ENCODE results near the gene SF3B3. TPM values are rescaled to one million over a fixed set of nuclear protein-coding genes. Genes with fewer than 3 reads are reported as not detected.

The SF3B3 gene
- total RNA-seq, result 444 and 463 TPM in 2 replicates

DNA sequence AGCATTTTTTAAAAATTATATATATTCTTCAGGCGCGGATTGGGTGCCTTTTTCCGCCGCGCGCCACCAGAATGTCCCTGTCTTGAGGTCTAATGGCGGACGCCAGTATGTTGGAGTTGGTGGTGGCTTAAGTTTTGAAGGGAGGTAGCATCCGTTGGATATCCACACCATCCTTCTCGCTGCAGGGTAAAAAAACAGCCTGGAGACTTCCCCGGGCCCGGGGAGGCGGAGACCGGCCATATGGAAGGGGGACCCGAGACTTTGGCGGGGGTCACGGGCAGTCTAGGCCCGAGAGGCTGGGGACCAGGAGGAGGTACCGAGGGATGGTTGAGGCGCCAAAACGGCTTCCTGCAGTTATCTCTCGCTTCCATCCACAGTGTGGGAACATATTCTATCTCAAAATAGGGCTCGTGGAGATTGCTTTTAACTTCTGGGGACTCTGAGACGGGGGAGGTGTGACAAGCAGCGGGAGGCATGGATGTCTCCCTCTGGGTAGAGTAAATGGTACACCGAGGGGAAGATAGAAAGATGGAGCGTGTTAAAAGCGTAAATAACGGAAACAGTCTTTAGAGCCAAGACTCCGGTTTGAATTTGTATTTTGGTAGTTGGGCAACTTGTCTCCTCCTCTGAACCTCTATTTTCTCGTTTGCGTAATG is at the start of gene SF3B3:
Gene SF3B3 (plus strand): TSS at position 74 of the 656 bp plus-strand sequence. CDS start 2,841 bp downstream, outside the sequence.
- Mint-ChIP-seq H3K4me1 (peaks cover 56% of the 10 kb centered on the region), H3K4me3 (peak within 1 kb of the TSS; percentile 99), H3K9me3 (no peaks in the 10 kb centered on the region), H3K27ac (peak within 1 kb of the TSS; percentile 99), H3K36me3 (ENCODE audit: low read depth) (peaks cover 42% of the 10 kb centered on the region), H3K27me3 (no peaks in the 10 kb centered on the region)
- peak; percentile 73 for DNase-seq
- CTCF ChIA-PET, result interaction anchor here (0.9 to 1.7 kb wide), 4 partner anchors 15 to 154 kb away, joined by 3 to 7 read pairs (median 4); no protein-coding TSS in a partner anchor
- POLR2A ChIA-PET, result interaction anchor here (0.6 to 3.5 kb wide), 14 partner anchors 23 to 272 kb away, joined by 3 to 28 read pairs (median 6); partner anchors contain the start of genes AARS1, DDX19A, DDX19B and EXOSC6
- peak; percentile 71 for ATAC-seq (ENCODE audit: low read depth)
- TF ChIP-seq, protein P1, sequence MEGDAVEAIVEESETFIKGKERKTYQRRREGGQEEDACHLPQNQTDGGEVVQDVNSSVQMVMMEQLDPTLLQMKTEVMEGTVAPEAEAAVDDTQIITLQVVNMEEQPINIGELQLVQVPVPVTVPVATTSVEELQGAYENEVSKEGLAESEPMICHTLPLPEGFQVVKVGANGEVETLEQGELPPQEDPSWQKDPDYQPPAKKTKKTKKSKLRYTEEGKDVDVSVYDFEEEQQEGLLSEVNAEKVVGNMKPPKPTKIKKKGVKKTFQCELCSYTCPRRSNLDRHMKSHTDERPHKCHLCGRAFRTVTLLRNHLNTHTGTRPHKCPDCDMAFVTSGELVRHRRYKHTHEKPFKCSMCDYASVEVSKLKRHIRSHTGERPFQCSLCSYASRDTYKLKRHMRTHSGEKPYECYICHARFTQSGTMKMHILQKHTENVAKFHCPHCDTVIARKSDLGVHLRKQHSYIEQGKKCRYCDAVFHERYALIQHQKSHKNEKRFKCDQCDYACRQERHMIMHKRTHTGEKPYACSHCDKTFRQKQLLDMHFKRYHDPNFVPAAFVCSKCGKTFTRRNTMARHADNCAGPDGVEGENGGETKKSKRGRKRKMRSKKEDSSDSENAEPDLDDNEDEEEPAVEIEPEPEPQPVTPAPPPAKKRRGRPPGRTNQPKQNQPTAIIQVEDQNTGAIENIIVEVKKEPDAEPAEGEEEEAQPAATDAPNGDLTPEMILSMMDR (IDR thresholded peaks at IDR 0.05), result no peak
- intact Hi-C loops (cut with micrococcal nuclease), result loop anchor here (1.0 to 10.0 kb wide), 10 partner anchors 70 to 1209 kb away; partner anchors contain the start of genes AARS1, CMTR2, DDX19A and EXOSC6

DNA sequence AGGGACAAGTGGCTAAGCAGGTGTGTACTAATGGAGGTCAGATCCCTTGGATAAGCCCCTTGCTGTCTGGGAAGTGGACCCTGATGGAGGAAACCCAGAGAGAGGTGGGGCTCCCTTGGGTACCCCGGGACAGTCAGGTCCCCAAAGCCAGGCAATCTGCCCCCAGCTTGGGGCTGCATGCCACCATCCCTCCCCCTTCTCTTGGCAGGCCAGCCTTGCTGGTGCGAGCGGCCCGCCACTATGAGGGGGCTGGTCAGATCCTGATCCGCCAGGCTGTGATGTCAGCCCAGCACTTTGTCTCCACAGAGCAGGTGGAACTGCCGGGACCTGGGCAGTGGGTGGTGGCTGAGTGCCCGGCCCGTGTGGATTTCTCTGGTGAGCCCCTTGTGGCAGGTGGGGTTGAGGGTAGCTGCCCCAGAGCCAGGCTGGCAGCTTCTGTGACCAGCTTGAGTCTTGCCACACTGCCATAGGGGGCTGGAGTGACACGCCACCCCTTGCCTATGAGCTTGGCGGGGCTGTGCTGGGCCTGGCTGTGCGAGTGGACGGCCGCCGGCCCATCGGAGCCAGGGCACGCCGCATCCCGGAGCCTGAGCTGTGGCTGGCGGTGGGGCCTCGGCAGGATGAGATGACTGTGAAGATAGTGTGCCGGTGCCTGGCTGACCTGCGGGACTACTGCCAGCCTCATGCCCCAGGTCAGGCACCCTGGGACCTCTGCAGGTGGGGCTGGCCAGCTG is 49.1 kb upstream of the SF3B3 start:
- peaks cover 5% of the 10 kb centered on the region for H3K4me1 Mint-ChIP-seq
- H3K36me3 Mint-ChIP-seq (ENCODE audit: low read depth), result peaks cover 21% of the 10 kb centered on the region
- ChIA-PET CTCF (interaction anchor here (0.7 to 1.3 kb wide), 3 partner anchors 80 to 105 kb away, joined by 3 to 6 read pairs (median 5); no protein-coding TSS in a partner anchor), POLR2A (interaction anchor here (2.2 kb wide), 1 partner anchor 94 kb away, joined by 8 read pairs; no protein-coding TSS in a partner anchor)
- no peak overlapping the region for H3K27ac Mint-ChIP-seq
- H3K9me3 Mint-ChIP-seq, result no peaks in the 10 kb centered on the region
- intact Hi-C loops (cut with micrococcal nuclease), result loop anchor here (5.0 kb wide), 1 partner anchor 92 kb away; no protein-coding TSS in a partner anchor
- H3K27me3 Mint-ChIP-seq, result no peaks in the 10 kb centered on the region
- TF ChIP-seq, protein P1 (IDR thresholded peaks at IDR 0.05), result no peak
- no peak for DNase-seq
- H3K4me3 Mint-ChIP-seq, result no peak overlapping the region
- no peak for ATAC-seq (ENCODE audit: low read depth)

DNA sequence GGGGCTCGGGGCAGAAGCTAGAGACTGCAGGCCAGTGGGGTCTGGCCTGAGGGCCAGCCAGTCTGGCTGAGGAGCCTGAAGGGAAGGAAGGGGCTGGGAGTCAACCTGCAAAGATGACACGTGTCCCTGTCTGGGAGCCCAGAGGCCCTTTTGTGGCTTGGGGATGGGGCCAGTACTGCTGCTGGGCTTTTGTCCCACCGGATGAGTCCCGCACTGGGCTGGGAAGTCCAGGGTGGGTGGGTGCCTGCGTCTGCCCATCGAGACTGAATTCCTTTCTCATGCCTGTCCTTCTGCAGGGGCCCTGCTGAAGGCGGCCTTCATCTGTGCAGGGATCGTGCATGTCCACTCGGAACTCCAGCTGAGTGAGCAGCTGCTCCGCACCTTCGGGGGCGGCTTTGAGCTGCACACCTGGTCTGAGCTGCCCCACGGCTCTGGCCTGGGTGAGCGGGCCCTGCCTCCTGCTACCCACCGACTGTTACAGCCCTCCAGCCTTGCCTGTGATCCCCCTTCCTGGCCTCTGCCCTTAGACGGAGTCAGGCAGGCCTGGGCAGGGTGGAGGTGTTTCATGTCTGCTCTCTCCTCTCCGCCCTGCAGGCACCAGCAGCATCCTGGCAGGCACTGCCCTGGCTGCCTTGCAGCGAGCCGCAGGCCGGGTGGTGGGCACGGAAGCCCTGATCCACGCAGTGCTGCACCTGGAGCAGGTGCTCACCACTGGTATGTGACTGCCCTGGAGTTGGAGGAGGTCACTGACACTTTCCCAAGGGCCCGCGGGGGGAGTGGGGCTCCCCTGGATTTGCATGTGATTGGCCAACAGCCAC is 48.4 kb upstream of the SF3B3 start:
- Mint-ChIP-seq H3K27ac (no peak overlapping the region), H3K27me3 (no peaks in the 10 kb centered on the region), H3K36me3 (ENCODE audit: low read depth) (peaks cover 28% of the 10 kb centered on the region), H3K4me3 (no peak overlapping the region), H3K4me1 (peaks cover 5% of the 10 kb centered on the region), H3K9me3 (no peaks in the 10 kb centered on the region)
- no peak for ATAC-seq (ENCODE audit: low read depth)
- ChIA-PET CTCF (interaction anchor here (0.7 to 0.9 kb wide), 2 partner anchors 81 to 105 kb away, joined by 3 to 5 read pairs; no protein-coding TSS in a partner anchor), POLR2A (interaction anchor here (2.2 kb wide), 1 partner anchor 94 kb away, joined by 8 read pairs; no protein-coding TSS in a partner anchor)
- intact Hi-C loops (cut with micrococcal nuclease), result loop anchor here (5.0 kb wide), 1 partner anchor 93 kb away; no protein-coding TSS in a partner anchor
- TF ChIP-seq, protein P1 (IDR thresholded peaks at IDR 0.05), result no peak
- no peak for DNase-seq

DNA sequence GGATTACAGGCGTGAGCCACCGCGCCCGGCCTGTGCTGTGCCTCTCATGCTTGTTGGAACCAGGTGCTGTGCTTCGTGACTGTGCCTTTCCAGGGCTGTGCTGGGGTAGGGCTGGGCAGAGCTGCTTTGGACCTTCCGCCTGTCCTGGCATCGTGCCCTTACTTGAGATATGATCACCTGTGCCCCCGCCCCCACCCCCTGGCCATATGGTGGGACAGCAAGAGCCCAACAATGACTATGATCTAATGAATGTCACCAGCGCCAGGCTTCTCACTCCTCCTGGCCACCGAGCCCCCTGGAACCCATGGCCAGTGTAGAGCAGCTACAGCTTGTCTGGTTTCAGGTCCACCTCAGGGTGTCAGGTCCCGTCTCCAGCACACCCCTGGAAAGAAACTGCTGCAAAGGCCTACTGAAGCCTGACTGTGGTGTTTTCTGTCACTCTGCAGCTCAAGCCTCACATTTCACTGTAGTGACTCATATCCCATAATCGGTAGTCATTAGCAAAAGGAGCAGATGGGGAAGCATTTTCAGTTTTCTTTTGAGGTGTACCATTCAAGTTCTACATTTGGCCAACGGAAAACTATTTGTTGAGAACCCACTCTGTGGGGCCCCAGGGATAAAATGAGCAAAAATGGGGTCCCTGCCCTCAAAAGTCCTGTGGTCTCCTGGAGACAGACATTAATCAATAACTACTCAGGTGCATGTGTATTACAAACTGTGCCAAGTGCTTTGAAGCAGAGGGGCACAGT is 47.2 kb upstream of the SF3B3 start:
- H3K27ac Mint-ChIP-seq, result no peak overlapping the region
- ChIA-PET CTCF (interaction anchor here (0.9 to 1.8 kb wide), 2 partner anchors 82 to 106 kb away, joined by 3 to 4 read pairs; no protein-coding TSS in a partner anchor), POLR2A (no interaction called here)
- DNase-seq (no peak), ATAC-seq (ENCODE audit: low read depth) (peak; percentile 72)
- TF ChIP-seq, protein P1 (IDR thresholded peaks at IDR 0.05), result no peak
- H3K4me1 Mint-ChIP-seq, result peaks cover 5% of the 10 kb centered on the region
- no peaks in the 10 kb centered on the region for H3K9me3 Mint-ChIP-seq
- H3K27me3 Mint-ChIP-seq, result no peaks in the 10 kb centered on the region
- intact Hi-C loops (cut with micrococcal nuclease), result loop anchor here (1.0 to 5.0 kb wide), 2 partner anchors 46 to 94 kb away; no protein-coding TSS in a partner anchor
- no peak overlapping the region for H3K4me3 Mint-ChIP-seq
- H3K36me3 Mint-ChIP-seq (ENCODE audit: low read depth), result peaks cover 39% of the 10 kb centered on the region

Measured in activated B cell treated with CpG ODN at 0.5 μM for 24 hours (primary cell).